Fibroblast of skin of right quadriceps (primary cell): Measurements from ENCODE around the gene MYPN.
"Not testable (repeated sequence)": the region's sequence is repeated elsewhere in the genome, so short reads cannot be mapped to it uniquely, and the experiment has no call there.

Experiments used
- DNase-seq: peaks from one replicate; pipeline ENCODE4 v3.0.0-alpha.2; 2013

The MYPN gene

GRCh38 chr10:68135922-68136792 is 26.9 kb downstream of the MYPN start:
- DNase-seq, result peak; percentile 91

- DNase-seq, result peak; percentile 73
Observed at GRCh38 chr10:68137171-68137570, 27.9 kb downstream of the MYPN start.

- no peak for DNase-seq
Observed at GRCh38 chr10:68138526-68138925, 29.2 kb downstream of the MYPN start.

GRCh38 chr10:68139448-68140272 is 30.4 kb downstream of the MYPN start:
- peak; percentile 90 for DNase-seq

GRCh38 chr10:68142761-68143160 is 33.5 kb downstream of the MYPN start:
- no peak for DNase-seq

- no peak for DNase-seq
Observed at GRCh38 chr10:68144709-68145108, 35.4 kb downstream of the MYPN start.

- no peak for DNase-seq
Observed at GRCh38 chr10:68145705-68146104, 36.4 kb downstream of the MYPN start.

GRCh38 chr10:68146133-68146532 is 36.8 kb downstream of the MYPN start:
- DNase-seq, result no peak

GRCh38 chr10:68151453-68151852 is 42.2 kb downstream of the MYPN start:
- no peak for DNase-seq

- DNase-seq, result peak; percentile 99
Observed at GRCh38 chr10:68153473-68154210, 44.4 kb downstream of the MYPN start.

- peak; percentile 73 for DNase-seq
Observed at GRCh38 chr10:68154211-68154497, 44.9 kb downstream of the MYPN start.

GRCh38 chr10:68155615-68156210 is 46.4 kb downstream of the MYPN start:
- DNase-seq, result peak; percentile 47

- DNase-seq, result peak; percentile 72
Observed at GRCh38 chr10:68156373-68157185, 47.3 kb downstream of the MYPN start.

- not testable (repeated sequence) for DNase-seq
Observed at GRCh38 chr10:68157522-68157921, 48.2 kb downstream of the MYPN start.

GRCh38 chr10:68158031-68158430 is 48.7 kb downstream of the MYPN start:
- no peak for DNase-seq

- DNase-seq, result no peak
Observed at GRCh38 chr10:68163735-68164134, 54.4 kb downstream of the MYPN start.

- DNase-seq, result no peak
Observed at GRCh38 chr10:68165643-68166042, 56.4 kb downstream of the MYPN start.

GRCh38 chr10:68166871-68167585 is 57.7 kb downstream of the MYPN start:
- no peak for DNase-seq

- no peak for DNase-seq
Observed at GRCh38 chr10:68167586-68168189, 58.4 kb downstream of the MYPN start.

- DNase-seq, result no peak
Observed at GRCh38 chr10:68171539-68172080, 62.3 kb downstream of the MYPN start.

GRCh38 chr10:68172324-68172723 is 63.0 kb downstream of the MYPN start:
- no peak for DNase-seq
